ENCODE data around the gene IL19.
A peak's percentile ranks its signal among the peaks of the same experiment; 100 is the strongest.

IL19 gene

GRCh38 chr1:206798384-206798996 lies 27.9 kb downstream of the IL19 start:
- TF ChIP-seq CTCF (IDR thresholded peaks at IDR 0.05; ENCODE audit: low read depth, low read length) = 0 out of 2 replicates have a peak, but pooled peaks have one; percentile 3
- no peak for TF ChIP-seq EZH2phosphoT487 (IDR thresholded peaks at IDR 0.05; ENCODE audit: low read depth)
- Histone ChIP-seq H3K9ac (ENCODE audit: low read length) (no peak overlapping the region), H3K27ac (ENCODE audit: low read length) (no peak overlapping the region), H2AFZ (ENCODE audit: low read depth, low read length) (no peak overlapping the region), H3K4me2 (ENCODE audit: low read length) (no peak overlapping the region), H3K36me3 (replicated peaks; ENCODE audit: low read depth, low read length) (peaks cover 7% of the 10 kb centered on the region), H4K20me1 (ENCODE audit: insufficient read depth, low read length) (no peaks in the 10 kb centered on the region), H3K9me3 (ENCODE audit: insufficient read depth, low read length) (no peaks in the 10 kb centered on the region), H3K79me2 (ENCODE audit: low read length) (no peaks in the 10 kb centered on the region), H3K4me3 (ENCODE audit: low read length) (no peak overlapping the region), H3K27me3 (ENCODE audit: low read depth, low read length) (peaks cover 4% of the 10 kb centered on the region; the same call in 1 of the 2 replicates), H3K4me1 (ENCODE audit: low read length) (peaks cover 75% of the 10 kb centered on the region)

GRCh38 chr1:206799311-206799710 lies 28.7 kb downstream of the IL19 start:
- TF ChIP-seq EZH2phosphoT487 (IDR thresholded peaks at IDR 0.05; ENCODE audit: low read depth) (no peak), CTCF (IDR thresholded peaks at IDR 0.05; ENCODE audit: low read depth, low read length) (no peak)

GRCh38 chr1:206800411-206800810 lies 29.8 kb downstream of the IL19 start:
- peaks cover 9% of the 10 kb centered on the region for H3K36me3 ChIP-seq (replicated peaks; ENCODE audit: low read depth, low read length)
- TF ChIP-seq EZH2phosphoT487 (IDR thresholded peaks at IDR 0.05; ENCODE audit: low read depth) = no peak
- no peak for TF ChIP-seq CTCF (IDR thresholded peaks at IDR 0.05; ENCODE audit: low read depth, low read length)
- no peaks in the 10 kb centered on the region for H3K79me2 ChIP-seq (ENCODE audit: low read length)
- no peak overlapping the region for H3K4me2 ChIP-seq (ENCODE audit: low read length)
- H3K9me3 ChIP-seq (ENCODE audit: insufficient read depth, low read length) = no peaks in the 10 kb centered on the region
- H3K4me3 ChIP-seq (ENCODE audit: low read length) = no peak overlapping the region
- H4K20me1 ChIP-seq (ENCODE audit: insufficient read depth, low read length) = no peaks in the 10 kb centered on the region
- peaks cover 17% of the 10 kb centered on the region for H3K27me3 ChIP-seq (ENCODE audit: low read depth, low read length)
- no peak overlapping the region for H2AFZ ChIP-seq (ENCODE audit: low read depth, low read length)
- no peak overlapping the region for H3K9ac ChIP-seq (ENCODE audit: low read length)
- peaks cover 72% of the 10 kb centered on the region for H3K4me1 ChIP-seq (ENCODE audit: low read length)
- no peak overlapping the region for H3K27ac ChIP-seq (ENCODE audit: low read length)

More at GRCh38 chr1:206799311-206799710, 28.7 kb downstream of the IL19 start:
- H3K36me3 ChIP-seq (replicated peaks; ENCODE audit: low read depth, low read length) = peaks cover 5% of the 10 kb centered on the region
- peaks cover 6% of the 10 kb centered on the region; the same call in 1 of the 2 replicates for H3K27me3 ChIP-seq (ENCODE audit: low read depth, low read length)
- no peaks in the 10 kb centered on the region for H3K79me2 ChIP-seq (ENCODE audit: low read length)
- no peak overlapping the region for H3K27ac ChIP-seq (ENCODE audit: low read length)
- H3K9me3 ChIP-seq (ENCODE audit: insufficient read depth, low read length) = no peaks in the 10 kb centered on the region
- no peaks in the 10 kb centered on the region for H4K20me1 ChIP-seq (ENCODE audit: insufficient read depth, low read length)
- H2AFZ ChIP-seq (ENCODE audit: low read depth, low read length) = no peak overlapping the region
- no peak overlapping the region for H3K4me2 ChIP-seq (ENCODE audit: low read length)
- H3K4me1 ChIP-seq (ENCODE audit: low read length) = peaks cover 75% of the 10 kb centered on the region
- H3K4me3 ChIP-seq (ENCODE audit: low read length) = no peak overlapping the region
- H3K9ac ChIP-seq (ENCODE audit: low read length) = no peak overlapping the region

GRCh38 chr1:206800891-206801290 lies 30.3 kb downstream of the IL19 start:
- TF ChIP-seq EZH2phosphoT487 (IDR thresholded peaks at IDR 0.05; ENCODE audit: low read depth) (no peak), CTCF (IDR thresholded peaks at IDR 0.05; ENCODE audit: low read depth, low read length) (no peak)
- H3K36me3 ChIP-seq (replicated peaks; ENCODE audit: low read depth, low read length) = peaks cover 9% of the 10 kb centered on the region
- H2AFZ ChIP-seq (ENCODE audit: low read depth, low read length) = no peak overlapping the region
- H3K4me3 ChIP-seq (ENCODE audit: low read length) = no peak overlapping the region
- peaks cover 74% of the 10 kb centered on the region for H3K4me1 ChIP-seq (ENCODE audit: low read length)
- no peak overlapping the region for H3K27ac ChIP-seq (ENCODE audit: low read length)
- H3K9me3 ChIP-seq (ENCODE audit: insufficient read depth, low read length) = no peaks in the 10 kb centered on the region
- peaks cover 22% of the 10 kb centered on the region for H3K27me3 ChIP-seq (ENCODE audit: low read depth, low read length)
- no peak overlapping the region; the same call in 1 of the 2 replicates for H3K4me2 ChIP-seq (ENCODE audit: low read length)
- H3K9ac ChIP-seq (ENCODE audit: low read length) = no peak overlapping the region
- H3K79me2 ChIP-seq (ENCODE audit: low read length) = no peaks in the 10 kb centered on the region
- no peaks in the 10 kb centered on the region for H4K20me1 ChIP-seq (ENCODE audit: insufficient read depth, low read length)
